RWPE2 (cell line): ENCODE results near the gene SLC6A2.
"Not testable (repeated sequence)": the region's sequence is repeated elsewhere in the genome, so short reads cannot be mapped to it uniquely, and the experiment has no call there.

Experiments
- ATAC-seq: fragments of 200-7000 bp; cut with Tn5 transposase; 3 replicates; pipeline ENCODE4 v1.9.1; 2021; ENCODE audit warnings: low read depth
- DNase-seq: peaks from one replicate; pipeline ENCODE4 v3.0.0-alpha.2; 2020; ENCODE audit warnings: low spot score
- H3K27ac ChIP-seq: fragments of 450-650 bp; 2 replicates; pipeline ENCODE4 v1.5.1; 2017; ENCODE audit warnings: mild to moderate bottlenecking; ENCODE audit not compliant: poor library complexity, severe bottlenecking
- H3K27me3 ChIP-seq: fragments of 250-450 bp; sonication (Bioruptor Pico); 2 replicates; pipeline ENCODE4 v1.5.1; 2021; ENCODE audit warnings: mild to moderate bottlenecking, moderate library complexity; ENCODE audit not compliant: insufficient read depth, poor library complexity, severe bottlenecking
- H3K36me3 ChIP-seq: fragments of 250-450 bp; sonication (Bioruptor Pico); 2 replicates; pipeline ENCODE4 v1.5.1; 2020; ENCODE audit warnings: low read depth, mild to moderate bottlenecking, moderate library complexity
- H3K4me1 ChIP-seq: fragments of 250-450 bp; sonication (Bioruptor Pico); 2 replicates; pipeline ENCODE4 v1.5.1; 2021; ENCODE audit warnings: mild to moderate bottlenecking, moderate library complexity; ENCODE audit not compliant: insufficient read depth, poor library complexity, severe bottlenecking
- H3K4me3 ChIP-seq: fragments of 250-450 bp; sonication (Bioruptor Pico); 2 replicates; pipeline ENCODE4 v1.5.1; 2021; ENCODE audit warnings: mild to moderate bottlenecking, moderate library complexity; ENCODE audit not compliant: severe bottlenecking
- H3K9me3 ChIP-seq: fragments of 250-450 bp; sonication (Bioruptor Pico); 2 replicates; pipeline ENCODE4 v1.5.1; 2021; ENCODE audit warnings: mild to moderate bottlenecking, moderate library complexity; ENCODE audit not compliant: severe bottlenecking
- CTCF ChIP-seq: fragments of 450-650 bp; IDR thresholded peaks from one replicate; pipeline ENCODE4 v1.5.1; 2017; ENCODE audit warnings: mild to moderate bottlenecking, moderate library complexity; ENCODE audit not compliant: poor library complexity, severe bottlenecking

SLC6A2 gene

GRCh38 chr16:55655897-55656681, at the start of gene SLC6A2:
Gene SLC6A2 (plus strand): TSS chr16:55655988. CDS start chr16:55656695, 707 bp downstream.
- Histone ChIP-seq H3K4me3 (peak within 1 kb of the TSS; percentile 23), H3K27me3 (peaks cover 45% of the 10 kb centered on the region), H3K36me3 (no peaks in the 10 kb centered on the region), H3K27ac (no peak within 1 kb of the TSS), H3K9me3 (no peaks in the 10 kb centered on the region), H3K4me1 (no peaks in the 10 kb centered on the region)
- no peak for DNase-seq
- peak; percentile 26 for TF ChIP-seq CTCF
- peak; percentile 79 for ATAC-seq

GRCh38 chr16:55613613-55614335, 42.0 kb upstream of the SLC6A2 start:
- Histone ChIP-seq H3K27ac (no peak overlapping the region), H3K4me1 (no peaks in the 10 kb centered on the region), H3K9me3 (no peaks in the 10 kb centered on the region), H3K36me3 (no peaks in the 10 kb centered on the region), H3K4me3 (no peak overlapping the region), H3K27me3 (no peaks in the 10 kb centered on the region)
- no peak for ATAC-seq
- TF ChIP-seq CTCF = no peak
- no peak for DNase-seq

- DNase-seq (no peak), ATAC-seq (no peak)
- TF ChIP-seq CTCF = no peak
- no peaks in the 10 kb centered on the region for H3K27me3 ChIP-seq
- H3K36me3 ChIP-seq = no peaks in the 10 kb centered on the region
- H3K4me1 ChIP-seq = no peaks in the 10 kb centered on the region
- H3K9me3 ChIP-seq = no peaks in the 10 kb centered on the region
- H3K4me3 ChIP-seq = no peak overlapping the region
- no peak overlapping the region for H3K27ac ChIP-seq
These were observed 40.7 kb upstream of the SLC6A2 start for GRCh38 chr16:55615071-55615470.

GRCh38 chr16:55615670-55616069, 40.1 kb upstream of the SLC6A2 start:
- H3K27me3 ChIP-seq = not testable (repeated sequence)

GRCh38 chr16:55621771-55622170, 34.0 kb upstream of the SLC6A2 start:
- Histone ChIP-seq H3K9me3 (no peaks in the 10 kb centered on the region), H3K4me1 (no peaks in the 10 kb centered on the region), H3K36me3 (no peaks in the 10 kb centered on the region), H3K27ac (no peak overlapping the region), H3K4me3 (no peak overlapping the region), H3K27me3 (no peaks in the 10 kb centered on the region)
- DNase-seq = no peak
- ATAC-seq = no peak
- TF ChIP-seq CTCF = no peak

More at GRCh38 chr16:55615670-55616069, 40.1 kb upstream of the SLC6A2 start:
- not testable (repeated sequence) for H3K27ac ChIP-seq, H3K4me3 ChIP-seq, H3K9me3 ChIP-seq, H3K36me3 ChIP-seq, H3K4me1 ChIP-seq, ATAC-seq, DNase-seq
